Measurements from ENCODE around the gene TMPRSS13.

DNA sequence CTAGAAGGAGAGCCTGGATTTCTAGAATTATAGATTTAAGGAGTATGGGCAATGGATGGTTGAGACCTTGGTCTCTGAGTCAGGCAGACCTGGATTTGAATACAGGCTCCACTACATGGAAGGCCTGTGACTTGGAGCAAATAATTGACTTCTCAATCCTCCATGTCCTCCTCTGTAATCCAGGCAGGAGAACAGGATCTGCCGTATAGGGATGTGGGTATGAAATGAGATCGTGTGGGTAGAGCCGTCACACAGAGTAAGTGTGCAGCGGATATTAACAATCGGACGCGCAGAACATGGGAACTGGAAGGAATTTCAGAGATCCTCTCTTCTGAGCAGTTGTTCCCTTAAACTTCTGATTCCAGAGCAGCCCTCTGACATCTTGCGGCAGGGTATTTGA, 11.5 kb upstream of the TMPRSS13 start:
- TF ChIP-seq ZFP69B (tag by site-specific recombination; IDR thresholded peaks at IDR 0.05) (no peak), ZNF350 (tag by site-specific recombination; IDR thresholded peaks at IDR 0.05) (no peak), BCL11A (tag by site-specific recombination; IDR thresholded peaks at IDR 0.05; ENCODE audit: low read depth) (no peak), RBAK (tag by site-specific recombination; IDR thresholded peaks at IDR 0.05) (no peak), ZNF76 (tag by site-specific recombination; IDR thresholded peaks at IDR 0.05; ENCODE audit: borderline replicate concordance, low read depth) (no peak)
- TF ChIP-seq, protein P1, sequence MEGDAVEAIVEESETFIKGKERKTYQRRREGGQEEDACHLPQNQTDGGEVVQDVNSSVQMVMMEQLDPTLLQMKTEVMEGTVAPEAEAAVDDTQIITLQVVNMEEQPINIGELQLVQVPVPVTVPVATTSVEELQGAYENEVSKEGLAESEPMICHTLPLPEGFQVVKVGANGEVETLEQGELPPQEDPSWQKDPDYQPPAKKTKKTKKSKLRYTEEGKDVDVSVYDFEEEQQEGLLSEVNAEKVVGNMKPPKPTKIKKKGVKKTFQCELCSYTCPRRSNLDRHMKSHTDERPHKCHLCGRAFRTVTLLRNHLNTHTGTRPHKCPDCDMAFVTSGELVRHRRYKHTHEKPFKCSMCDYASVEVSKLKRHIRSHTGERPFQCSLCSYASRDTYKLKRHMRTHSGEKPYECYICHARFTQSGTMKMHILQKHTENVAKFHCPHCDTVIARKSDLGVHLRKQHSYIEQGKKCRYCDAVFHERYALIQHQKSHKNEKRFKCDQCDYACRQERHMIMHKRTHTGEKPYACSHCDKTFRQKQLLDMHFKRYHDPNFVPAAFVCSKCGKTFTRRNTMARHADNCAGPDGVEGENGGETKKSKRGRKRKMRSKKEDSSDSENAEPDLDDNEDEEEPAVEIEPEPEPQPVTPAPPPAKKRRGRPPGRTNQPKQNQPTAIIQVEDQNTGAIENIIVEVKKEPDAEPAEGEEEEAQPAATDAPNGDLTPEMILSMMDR (tag by site-specific recombination; IDR thresholded peaks at IDR 0.05): no peak

Data from HEK293 (cell line).